C1 segment of cervical spinal cord (tissue), 14 donors: ENCODE measurements around the gene ENOX2.
"Not testable (repeated sequence)": the region's sequence is repeated elsewhere in the genome, so short reads cannot be mapped to it uniquely, and the experiment has no call there.

Experiments used
- DNase-seq, 14 donors: peaks; one replicate each; lab custom pipeline; 2025; lab: John Stamatoyannopoulos, UW

ENOX2 gene, protein sequence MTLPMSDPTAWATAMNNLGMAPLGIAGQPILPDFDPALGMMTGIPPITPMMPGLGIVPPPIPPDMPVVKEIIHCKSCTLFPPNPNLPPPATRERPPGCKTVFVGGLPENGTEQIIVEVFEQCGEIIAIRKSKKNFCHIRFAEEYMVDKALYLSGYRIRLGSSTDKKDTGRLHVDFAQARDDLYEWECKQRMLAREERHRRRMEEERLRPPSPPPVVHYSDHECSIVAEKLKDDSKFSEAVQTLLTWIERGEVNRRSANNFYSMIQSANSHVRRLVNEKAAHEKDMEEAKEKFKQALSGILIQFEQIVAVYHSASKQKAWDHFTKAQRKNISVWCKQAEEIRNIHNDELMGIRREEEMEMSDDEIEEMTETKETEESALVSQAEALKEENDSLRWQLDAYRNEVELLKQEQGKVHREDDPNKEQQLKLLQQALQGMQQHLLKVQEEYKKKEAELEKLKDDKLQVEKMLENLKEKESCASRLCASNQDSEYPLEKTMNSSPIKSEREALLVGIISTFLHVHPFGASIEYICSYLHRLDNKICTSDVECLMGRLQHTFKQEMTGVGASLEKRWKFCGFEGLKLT

DNA sequence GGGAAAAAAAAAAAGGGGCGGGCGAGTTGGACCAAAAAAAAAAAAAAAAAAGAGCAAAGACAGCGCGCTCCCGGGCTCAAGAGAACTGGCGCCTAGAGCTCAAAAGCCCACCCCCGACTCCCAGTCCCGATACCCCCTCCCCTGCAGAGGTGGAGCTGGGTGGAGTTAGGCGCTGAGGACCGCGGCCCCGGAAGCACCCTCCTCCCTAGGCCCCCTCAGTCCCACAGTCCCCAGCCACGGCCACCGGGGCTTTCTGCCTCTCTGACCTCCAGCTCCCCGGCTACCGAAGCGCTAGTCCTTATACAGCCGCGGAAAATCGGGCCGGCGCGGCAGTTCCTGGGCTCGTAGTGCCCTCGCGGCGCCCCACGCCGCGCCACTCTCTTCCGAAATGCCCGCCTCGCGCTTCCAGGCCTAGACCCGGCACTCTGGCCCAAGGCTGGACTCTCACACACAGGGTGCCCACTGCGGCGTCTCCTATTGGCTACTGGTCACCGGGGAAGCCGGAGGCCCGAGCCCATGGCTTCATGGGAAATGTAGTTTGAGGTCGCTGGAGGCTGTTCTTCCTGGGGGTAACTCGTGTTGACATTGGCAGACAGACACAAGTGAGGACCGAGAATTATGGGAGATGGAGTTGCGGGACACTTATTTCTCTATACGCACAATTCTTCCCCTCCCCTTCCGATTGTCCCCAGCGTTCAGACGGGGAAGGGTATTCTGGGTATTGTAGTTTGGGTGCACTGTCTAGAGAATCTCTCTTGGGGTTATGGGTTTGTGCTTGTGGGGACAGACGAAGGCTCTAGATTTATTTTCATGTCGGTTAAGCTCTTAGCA lies at the start of gene ENOX2:
TSS of gene ENOX2 (minus strand) at position 427 of the 831 bp plus-strand sequence. CDS start 199,993 bp downstream, outside the sequence.
- DNase-seq = peak; percentile 28 to 98 (median 90)

DNA sequence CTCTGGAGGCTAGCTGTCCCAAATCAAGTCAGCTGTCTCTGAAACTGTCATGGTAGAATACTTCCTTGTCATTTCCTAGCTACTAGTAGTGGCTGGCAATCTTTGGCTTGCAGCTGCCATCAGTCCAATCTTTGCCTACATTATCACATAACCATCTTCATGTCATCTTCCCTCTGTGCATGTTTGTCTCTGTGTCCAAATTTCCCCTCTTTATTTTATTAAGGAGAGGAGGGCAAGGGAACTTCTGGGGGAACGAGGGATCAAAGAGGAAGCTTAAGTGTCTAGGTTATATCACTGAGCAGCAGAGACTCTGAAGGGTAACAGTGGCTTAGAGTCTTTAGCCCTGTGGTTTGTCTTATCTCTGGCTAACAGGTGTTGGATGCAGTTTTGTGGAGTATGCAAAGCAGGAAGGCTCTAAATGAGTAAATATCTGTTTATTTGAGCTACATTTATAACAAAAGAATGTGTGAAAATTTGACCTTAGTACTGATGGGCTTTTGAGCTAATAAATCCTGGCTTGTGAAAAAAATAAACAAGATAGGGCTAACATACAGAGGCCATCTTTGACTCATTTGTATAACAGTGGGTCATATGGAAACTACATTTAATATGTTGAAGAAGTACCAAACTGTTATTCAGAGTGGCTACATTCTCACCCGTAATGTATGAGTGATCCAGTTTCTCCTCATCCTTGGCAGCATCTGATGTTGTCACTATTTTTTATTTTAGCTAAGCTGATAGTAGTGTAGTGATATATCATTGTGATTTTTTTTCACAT lies 49.4 kb upstream of the ENOX2 start:
- DNase-seq = no peak

DNA sequence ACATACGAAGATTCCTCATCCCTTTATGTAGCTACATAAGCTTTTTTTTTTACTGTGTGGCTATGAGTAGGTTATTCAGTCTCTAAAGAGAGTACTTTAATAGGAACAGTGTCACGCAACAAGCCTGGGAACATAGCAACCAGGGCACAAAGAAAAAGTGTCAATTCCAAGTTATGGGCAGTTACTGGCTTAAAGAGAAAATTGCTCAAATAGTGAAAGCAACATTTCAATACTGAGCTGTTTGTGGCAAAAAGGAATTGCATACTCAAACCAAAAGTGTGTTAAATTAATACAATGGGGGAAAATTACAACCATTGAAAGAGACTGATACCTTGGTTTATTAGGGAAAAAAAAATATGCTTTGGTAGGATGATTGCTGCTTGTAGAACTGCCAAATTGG lies 41.2 kb upstream of the ENOX2 start:
- DNase-seq = no peak

DNA sequence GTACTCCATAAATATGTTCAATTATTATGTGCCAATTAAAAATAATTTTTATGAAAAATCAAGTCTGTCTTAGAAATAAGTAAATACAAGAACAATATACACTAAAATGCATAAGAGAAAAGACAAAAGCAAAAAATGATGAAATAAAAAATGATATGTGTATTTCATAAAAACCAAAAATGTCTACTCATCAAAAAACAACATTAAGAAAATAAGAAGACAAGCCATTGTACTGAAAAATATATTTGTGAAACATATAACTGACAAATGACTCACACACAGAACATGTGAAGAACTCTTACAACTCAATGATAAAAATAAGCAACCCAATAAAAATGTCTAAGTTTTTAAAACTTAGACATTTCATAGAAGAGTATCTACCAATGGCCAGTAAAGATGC lies 34.1 kb upstream of the ENOX2 start:
- no peak for DNase-seq

DNA sequence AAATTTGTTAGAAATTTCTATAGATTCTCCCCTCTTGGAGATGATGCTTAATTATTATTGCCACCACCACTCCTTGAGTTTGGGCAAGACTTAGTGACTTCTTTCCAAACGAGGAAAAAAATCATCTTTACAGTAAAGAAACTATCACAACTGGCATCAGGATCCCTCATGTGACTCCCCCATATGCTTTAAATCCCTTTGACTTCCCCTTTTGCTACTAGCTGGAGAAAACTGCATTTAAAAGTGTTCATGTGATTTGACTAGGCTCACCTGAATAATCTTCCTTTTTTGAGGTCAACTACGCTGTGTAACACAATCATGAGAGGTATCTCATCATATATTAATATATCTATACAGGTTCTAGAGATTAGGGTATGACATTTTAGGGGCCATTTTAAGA lies 30.3 kb upstream of the ENOX2 start:
- no peak for DNase-seq

DNA sequence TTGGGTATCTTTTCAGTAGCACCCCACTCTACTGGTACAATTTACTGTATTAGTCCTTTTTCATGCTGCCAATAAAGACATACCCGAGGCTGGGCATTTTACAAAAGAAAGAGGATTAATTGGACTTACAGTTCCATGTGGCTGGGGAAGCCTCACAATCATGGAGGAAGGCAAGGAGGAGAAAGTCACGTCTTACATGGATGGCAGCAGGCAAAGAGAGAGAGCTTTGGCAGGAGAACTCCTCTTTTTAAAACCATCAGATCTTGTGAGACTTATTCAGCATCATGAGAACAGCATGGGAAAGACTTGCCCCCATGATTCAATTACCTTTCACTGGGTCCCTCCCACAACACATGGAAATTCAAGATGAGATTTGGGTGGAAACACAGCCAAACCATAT lies 17.4 kb upstream of the ENOX2 start:
- not testable (repeated sequence) for DNase-seq

DNA sequence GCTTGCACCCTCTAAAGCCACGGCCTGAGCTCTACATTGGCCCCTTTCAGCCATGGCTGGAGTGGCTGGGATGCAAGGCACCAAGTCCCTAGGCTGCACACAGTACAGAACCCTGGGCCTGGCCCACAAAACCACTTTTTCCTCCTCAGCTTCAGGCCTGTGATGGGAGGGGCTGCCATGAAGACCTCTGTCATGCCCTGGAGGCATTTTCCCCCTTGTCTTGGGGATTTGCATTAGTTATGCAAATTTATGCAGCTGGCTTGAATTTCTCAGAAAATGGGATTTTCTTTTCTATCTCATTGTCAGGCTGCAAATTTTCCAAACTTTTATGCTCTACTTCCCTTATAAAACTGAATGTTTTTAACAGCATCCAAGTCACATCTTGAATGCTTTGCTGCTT lies 16.7 kb upstream of the ENOX2 start:
- not testable (repeated sequence) for DNase-seq

DNA sequence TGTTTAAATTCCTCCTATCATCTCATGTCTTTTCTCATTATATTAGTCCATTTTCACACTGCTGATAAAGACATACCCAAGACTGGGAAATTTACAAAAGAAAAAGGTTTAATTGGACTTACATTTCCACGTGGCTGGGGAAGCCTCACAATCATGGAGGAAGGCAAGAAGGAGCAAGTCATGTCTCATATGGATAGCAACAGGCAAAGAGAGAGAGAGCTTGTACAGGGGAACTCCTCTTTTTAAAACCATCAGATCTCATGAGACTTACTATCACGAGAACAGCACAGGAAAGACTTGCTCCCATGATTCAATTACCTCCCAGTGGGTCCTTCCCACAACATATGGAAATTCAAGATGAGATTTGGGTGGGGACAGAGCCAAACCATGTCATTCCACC lies 15.5 kb upstream of the ENOX2 start:
- DNase-seq = not testable (repeated sequence)

DNA sequence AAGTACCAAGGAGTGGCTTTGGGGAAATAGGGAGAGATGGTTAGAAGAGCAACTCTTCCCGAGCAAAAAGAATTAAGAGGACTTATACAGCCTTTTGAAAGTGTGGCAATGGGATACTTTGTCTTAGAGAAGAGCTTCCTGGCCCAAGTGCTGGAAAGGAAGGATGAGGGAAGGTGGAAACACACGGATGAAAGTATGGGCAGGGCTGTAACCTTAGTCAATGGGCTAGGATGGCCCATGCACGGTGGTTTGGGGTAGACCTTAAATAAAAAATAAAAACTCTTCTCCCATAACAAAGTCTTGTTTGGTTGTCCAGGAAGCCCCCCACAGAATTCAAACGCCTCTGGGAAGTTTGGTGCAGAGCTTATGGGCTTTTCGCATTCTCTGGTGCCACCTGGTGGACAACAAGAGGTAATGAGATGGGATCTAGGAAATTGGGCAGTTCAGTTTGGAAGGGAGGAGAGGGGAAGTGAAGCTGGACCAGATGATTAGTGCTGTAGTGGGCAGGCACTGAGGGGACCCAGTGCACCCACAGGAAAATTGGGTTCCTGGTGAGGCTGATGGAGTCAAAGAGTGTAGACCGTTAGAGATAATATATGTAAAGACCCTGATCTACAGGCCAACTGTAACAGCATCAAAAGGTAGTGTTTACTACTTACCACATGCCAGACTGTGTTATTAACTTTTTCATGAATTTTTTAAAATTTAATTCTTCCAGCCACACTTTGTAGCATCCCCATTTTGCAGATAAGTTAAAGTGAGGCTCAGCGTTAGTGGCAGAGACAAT lies 13.8 kb upstream of the ENOX2 start:
- peak in 5 of 14 donors; percentile 0 to 41 (median 21) for DNase-seq

DNA sequence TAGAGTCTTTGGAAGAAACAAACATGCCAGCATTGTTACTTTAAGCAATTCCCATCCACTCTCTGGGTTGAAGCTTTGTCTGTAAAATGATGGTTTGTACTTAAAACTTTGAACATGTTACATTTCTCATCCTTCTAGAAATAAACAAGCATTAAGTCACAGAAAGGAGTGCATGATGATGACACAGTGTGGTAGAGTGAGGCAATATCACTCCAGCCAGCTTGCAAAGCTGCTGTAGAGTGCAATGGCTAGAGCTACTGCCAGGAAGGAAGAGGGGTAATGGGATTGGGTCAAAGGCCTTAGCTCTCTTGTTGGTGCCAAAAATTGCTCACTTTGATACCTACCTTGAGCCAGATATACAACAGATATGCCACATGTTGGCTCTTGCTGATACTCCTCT lies 12.3 kb upstream of the ENOX2 start:
- no peak for DNase-seq

DNA sequence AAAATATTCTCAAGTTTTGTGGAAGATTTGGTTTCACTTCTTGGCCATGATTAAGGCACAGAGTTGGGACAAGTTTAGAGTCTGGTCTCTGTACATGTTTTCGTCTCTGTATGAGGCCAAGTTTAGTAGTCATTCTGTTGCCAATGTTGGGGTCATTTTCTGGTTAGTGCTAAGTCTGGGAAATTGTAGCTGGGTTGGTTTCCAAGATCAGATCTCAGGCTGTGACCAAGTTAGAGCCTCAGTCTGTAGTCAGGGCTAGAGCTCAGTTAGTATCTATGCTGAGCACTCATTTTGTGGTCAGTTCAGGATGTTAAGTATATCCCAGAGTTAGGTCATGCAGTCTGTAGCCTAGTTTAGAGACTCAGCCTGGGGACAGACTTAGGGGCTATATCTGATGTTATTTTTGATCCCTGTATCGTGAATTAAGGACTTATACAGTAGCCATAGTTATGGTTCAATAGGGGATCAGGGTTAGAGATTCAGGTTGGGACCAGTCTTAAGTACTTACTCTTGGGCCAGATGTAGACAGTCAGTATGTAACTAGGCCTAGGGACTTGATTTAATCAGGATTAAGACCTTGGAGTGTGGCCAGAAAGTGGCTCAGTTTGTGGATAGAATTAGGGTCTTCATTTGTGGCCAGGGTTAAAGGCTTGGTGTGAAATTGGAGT lies 6.6 kb upstream of the ENOX2 start:
- no peak for DNase-seq

DNA sequence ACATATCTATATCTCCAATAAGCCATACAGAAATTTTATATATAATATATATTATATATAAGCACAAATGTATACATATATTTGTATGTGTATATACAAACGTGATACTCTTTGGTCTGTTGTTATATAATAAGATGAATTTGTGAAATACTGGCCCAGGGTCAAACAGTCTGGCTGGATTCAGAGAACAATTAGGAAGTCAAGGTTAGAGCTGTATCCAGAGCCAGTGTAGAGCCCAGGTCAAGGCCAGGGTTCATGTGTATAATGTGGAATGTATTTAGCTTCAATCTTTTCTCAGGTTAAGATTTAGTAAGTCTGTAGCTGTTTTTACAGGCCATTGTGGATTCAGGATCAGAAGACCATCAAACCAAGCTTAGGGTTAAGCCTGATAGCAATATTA lies 3.8 kb upstream of the ENOX2 start:
- no peak for DNase-seq

DNA sequence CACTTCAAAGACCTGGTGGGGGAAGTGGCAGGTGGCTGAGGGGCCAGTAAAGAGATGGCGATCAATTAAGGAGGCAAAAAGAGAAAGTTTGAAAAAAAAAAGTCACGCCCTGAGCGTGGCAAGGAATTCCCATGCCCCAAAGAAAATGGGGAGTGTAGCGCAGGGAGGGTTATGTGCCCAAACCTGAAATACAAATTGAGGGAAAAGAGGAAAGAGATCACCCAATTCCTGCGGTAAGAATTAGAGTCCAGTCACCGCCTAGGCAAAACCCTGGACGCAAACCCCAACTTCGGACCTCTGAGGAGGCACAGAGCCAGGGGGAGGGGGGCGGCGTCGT lies 595 bp downstream of the ENOX2 start:
- DNase-seq = no peak

DNA sequence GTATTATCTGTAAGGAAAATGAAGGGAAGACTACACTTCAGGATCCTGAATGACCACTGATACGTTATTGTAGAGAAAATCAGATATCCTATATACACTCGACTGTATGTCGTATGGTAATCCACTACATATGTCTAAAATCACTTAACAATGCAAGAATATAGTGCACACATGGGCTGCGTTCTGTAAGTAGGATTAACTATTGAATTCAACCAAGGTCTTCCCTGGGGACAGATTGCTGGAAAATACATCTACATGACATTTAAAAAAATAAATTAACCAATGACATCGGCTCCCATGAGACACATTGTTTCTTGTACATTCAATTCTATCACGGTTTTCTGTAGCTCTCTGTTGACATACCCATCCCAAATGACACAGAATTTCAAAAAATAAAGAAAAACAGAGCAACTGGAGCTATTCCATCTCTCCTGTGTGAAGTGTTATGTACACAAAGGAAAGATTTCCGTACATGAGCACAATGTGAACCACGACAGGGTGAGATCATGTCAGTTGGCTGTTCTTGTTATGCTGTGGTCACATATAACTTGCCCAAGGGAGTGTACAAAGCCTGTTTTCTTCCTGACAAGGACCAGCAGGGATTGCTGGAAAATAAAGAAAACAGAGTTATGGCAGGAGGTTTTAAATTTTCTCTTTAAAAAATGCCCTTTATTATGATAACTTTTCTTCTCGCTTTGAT lies 6.1 kb downstream of the ENOX2 start:
- DNase-seq = no peak

DNA sequence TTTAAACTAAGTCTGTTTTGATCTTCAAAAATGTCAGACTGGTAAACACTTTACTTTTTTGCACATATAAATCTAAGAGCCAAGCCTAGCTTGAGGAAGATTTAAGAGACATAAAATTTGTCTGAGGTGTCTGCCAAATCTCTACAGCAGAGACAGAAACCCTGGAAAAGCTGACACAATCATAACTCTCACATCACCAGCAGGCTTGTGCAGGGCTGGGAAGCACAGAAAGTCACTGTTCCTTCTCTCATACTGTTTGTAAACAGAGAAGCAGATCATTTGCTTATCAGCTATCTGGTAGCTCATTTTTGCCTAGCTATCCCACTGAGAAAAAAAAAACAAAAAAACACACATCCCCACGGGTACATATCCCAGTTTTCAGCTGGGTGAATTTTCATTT lies 7.0 kb downstream of the ENOX2 start:
- no peak for DNase-seq

DNA sequence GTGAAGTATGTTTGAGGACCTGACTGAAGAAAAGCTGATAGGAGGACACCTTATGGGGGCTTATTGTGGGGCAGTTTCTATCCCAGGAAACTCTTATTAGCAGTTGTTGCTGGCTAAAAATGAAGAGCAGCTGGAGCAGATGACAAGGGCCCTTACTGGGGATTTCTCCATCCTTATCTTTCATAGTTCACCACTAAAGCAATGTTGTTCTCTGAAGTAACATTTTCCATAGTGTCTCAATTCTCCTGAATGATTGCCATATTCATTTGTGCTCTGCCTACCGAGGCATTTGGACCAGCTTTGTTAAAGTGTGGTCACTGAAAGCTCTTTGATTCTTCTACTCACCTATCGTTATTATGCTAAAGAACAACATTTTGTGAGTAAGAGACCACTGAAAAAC lies 7.7 kb downstream of the ENOX2 start:
- DNase-seq = no peak

DNA sequence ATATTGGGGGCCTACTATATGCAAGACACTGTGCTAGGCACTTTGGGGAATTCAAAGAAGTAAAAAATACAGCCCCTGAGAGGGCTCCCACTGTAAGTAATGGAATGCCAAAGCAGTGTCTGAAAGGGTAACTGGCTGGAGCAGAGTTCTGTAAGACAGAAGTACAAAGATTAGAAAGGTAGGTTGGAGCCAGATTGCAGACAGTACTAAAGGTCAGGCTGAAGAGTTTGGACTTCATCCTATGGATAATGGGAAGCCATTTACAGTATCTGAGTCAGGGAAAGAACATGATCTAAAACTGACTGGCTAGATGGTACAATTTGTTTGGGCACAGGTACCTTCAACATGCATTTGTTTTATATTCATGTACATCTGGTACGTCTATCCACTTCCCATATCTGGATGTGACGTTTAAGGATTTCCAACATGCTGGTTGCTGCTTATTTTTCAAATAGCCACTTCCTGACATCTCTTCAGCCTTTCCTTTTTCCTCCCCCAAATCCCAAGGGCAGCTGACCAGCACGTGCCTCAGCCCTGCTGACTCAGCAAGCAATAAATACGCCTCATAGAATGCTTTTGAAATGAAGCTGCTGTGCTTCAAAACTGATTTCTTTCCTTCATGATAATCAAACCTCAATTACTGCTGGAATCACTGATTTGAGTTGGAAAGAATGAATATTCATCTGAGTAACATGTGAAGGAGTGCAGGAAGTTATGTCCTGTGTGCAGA lies 9.5 kb downstream of the ENOX2 start:
- no peak for DNase-seq

DNA sequence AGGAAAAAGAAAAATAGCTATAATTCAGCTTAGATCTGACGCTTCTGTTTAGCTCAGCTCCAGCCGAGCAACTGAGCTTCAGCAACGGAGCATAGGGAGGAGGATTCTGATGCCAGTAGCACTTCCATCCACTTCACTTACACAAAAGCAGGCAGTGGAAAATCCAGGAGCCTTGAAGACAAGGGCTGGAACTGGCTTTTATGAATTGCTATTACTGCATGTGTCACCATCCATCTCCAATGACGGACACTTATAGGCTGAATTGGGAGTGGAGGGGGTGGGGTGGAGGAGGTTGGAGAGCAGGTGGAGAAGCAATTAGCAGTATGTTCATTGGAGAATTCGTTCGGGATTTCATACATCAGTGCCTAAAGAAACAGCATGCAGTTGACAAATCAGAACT lies 15.6 kb downstream of the ENOX2 start:
- DNase-seq = no peak

DNA sequence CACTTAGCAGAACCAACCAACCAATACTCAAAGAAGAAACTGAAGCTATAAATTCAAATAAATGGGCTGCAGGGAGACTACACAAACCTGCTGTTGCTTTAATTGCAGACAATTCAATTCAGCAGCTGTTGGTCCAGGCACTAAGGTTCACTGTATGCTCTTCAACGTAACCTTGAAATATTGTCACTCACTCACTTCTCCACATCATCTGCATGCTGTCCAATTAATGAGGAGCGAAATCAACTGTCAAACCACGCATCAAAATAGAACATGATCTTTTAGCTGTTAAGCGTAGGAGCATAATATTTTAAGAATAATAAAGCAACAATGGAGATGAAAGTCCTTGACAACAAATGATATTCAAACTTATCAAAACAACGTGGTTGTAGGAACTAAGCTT lies 17.0 kb downstream of the ENOX2 start:
- DNase-seq = no peak
